D721Med (cell line): Measurements from ENCODE around the gene CAPRIN2.
A peak's percentile ranks its signal among the peaks of the same experiment; 100 is the strongest.

Experiments used
- DNase-seq: peaks from one replicate; pipeline ENCODE4 v3.0.0; 2011; ENCODE audit warnings: low spot score; ENCODE audit not compliant: insufficient read length
- FAIRE-seq: peaks from 2 replicates; lab custom pipeline; 2011; peaks lifted over from hg19 to GRCh38; lab: Jason Lieb, UNC
- TF ChIP-seq, protein P1 (sequence below): IDR thresholded peaks from 2 replicates; pipeline ENCODE4 v1.5.1; 2012; ENCODE audit warnings: mild to moderate bottlenecking, control low read depth; ENCODE audit not compliant: insufficient read depth; ENCODE audit errors: missing control alignments

CAPRIN2 gene

GRCh38 chr12:30753233-30753632 is 1.5 kb downstream of the CAPRIN2 start:
- DNase-seq = no peak
- peak; percentile 25 for FAIRE-seq
- TF ChIP-seq, protein P1, sequence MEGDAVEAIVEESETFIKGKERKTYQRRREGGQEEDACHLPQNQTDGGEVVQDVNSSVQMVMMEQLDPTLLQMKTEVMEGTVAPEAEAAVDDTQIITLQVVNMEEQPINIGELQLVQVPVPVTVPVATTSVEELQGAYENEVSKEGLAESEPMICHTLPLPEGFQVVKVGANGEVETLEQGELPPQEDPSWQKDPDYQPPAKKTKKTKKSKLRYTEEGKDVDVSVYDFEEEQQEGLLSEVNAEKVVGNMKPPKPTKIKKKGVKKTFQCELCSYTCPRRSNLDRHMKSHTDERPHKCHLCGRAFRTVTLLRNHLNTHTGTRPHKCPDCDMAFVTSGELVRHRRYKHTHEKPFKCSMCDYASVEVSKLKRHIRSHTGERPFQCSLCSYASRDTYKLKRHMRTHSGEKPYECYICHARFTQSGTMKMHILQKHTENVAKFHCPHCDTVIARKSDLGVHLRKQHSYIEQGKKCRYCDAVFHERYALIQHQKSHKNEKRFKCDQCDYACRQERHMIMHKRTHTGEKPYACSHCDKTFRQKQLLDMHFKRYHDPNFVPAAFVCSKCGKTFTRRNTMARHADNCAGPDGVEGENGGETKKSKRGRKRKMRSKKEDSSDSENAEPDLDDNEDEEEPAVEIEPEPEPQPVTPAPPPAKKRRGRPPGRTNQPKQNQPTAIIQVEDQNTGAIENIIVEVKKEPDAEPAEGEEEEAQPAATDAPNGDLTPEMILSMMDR = no peak

- no peak for DNase-seq
- no peak for FAIRE-seq
- TF ChIP-seq, protein P1 = no peak
Measured at GRCh38 chr12:30752255-30752654, 2.5 kb downstream of the CAPRIN2 start.

GRCh38 chr12:30748147-30748546 is 6.6 kb downstream of the CAPRIN2 start:
- DNase-seq (no peak), FAIRE-seq (no peak)
- TF ChIP-seq, protein P1 = no peak

DNA sequence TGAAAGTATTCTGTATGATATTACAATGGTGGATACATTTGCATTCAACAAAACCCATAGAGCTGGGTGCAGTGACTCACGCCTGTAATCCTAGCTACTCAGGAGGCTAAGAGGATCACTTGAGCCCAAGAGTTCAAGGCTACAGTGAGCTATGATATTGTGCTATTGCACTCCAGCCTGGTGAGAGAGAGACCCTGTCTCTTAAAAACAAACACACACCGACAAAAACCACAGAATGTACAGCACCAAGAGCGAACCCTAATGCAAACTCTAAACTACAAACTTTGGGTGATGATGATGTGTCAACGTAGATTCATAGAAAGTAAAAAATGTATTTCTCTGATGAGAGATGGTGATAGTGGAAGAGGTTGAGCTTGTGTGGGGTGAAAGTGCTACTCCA is 8.6 kb downstream of the CAPRIN2 start:
- DNase-seq (no peak), FAIRE-seq (no peak)
- TF ChIP-seq, protein P1 = no peak

GRCh38 chr12:30744321-30744720 is 10.4 kb downstream of the CAPRIN2 start:
- DNase-seq (no peak), FAIRE-seq (no peak)
- TF ChIP-seq, protein P1 = no peak

DNA sequence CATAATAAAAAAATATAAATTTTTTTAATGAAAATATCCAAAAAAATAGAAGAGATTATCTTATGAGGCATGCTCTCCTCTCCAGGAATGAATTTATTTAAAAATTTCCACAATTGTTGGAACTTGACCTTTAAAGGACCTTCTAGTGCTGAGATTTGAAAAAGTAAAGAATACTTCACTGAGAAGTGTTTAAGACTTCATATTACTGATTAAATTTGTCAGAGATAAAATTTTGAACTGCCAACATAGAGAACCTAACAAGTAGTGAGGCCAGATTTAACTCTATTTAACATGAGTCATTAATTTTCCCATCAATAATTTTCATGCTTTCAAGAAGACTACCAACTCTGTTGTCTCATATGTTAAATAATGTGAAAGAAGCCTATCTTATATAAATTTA is 14.5 kb downstream of the CAPRIN2 start:
- no peak for DNase-seq
- FAIRE-seq = no peak

GRCh38 chr12:30739020-30739419 is 15.7 kb downstream of the CAPRIN2 start:
- no peak for FAIRE-seq

More for the DNA sequence above, 14.5 kb downstream of the CAPRIN2 start:
- TF ChIP-seq, protein P1 = no peak

More at GRCh38 chr12:30739020-30739419, 15.7 kb downstream of the CAPRIN2 start:
- no peak for DNase-seq
- TF ChIP-seq, protein P1 = no peak
